Measurements from ENCODE around the gene SIRT7. TPM values are rescaled to one million over a fixed set of nuclear protein-coding genes. Genes with fewer than 3 reads are reported as not detected.

SIRT7 gene
- total RNA-seq, 1 donor from 2014 or later = 50.2 TPM

- no peak for DNase-seq (ENCODE audit: low spot score)
- intact Hi-C loops (cut with micrococcal nuclease) = no loop called here
- no peaks in the 10 kb centered on the region for H3K27me3 Mint-ChIP-seq (ENCODE audit: low read depth)
- H3K4me1 Mint-ChIP-seq (ENCODE audit: low read depth) = peaks cover 17% of the 10 kb centered on the region
- H3K27ac Mint-ChIP-seq = peak overlapping the region; percentile 63
- no peaks in the 10 kb centered on the region for H3K9me3 Mint-ChIP-seq
- H3K4me3 Mint-ChIP-seq (ENCODE audit: low read depth) = peak overlapping the region; percentile 33
- peaks cover 63% of the 10 kb centered on the region for H3K36me3 Mint-ChIP-seq (ENCODE audit: low read depth)
Measured at GRCh38 chr17:81867170-81867990, 50.6 kb downstream of the SIRT7 start.

- Mint-ChIP-seq H3K27me3 (ENCODE audit: low read depth) (no peaks in the 10 kb centered on the region), H3K4me3 (ENCODE audit: low read depth) (no peak overlapping the region), H3K36me3 (ENCODE audit: low read depth) (peaks cover 67% of the 10 kb centered on the region), H3K27ac (peak overlapping the region; percentile 63), H3K9me3 (no peaks in the 10 kb centered on the region), H3K4me1 (ENCODE audit: low read depth) (peaks cover 17% of the 10 kb centered on the region)
- no peak for DNase-seq (ENCODE audit: low spot score)
- intact Hi-C loops (cut with micrococcal nuclease) = no loop called here
Measured at GRCh38 chr17:81866440-81867169, 51.4 kb downstream of the SIRT7 start.

GRCh38 chr17:81865733-81866439, 52.1 kb downstream of the SIRT7 start:
- H3K36me3 Mint-ChIP-seq (ENCODE audit: low read depth) = peaks cover 73% of the 10 kb centered on the region
- intact Hi-C loops (cut with micrococcal nuclease) = no loop called here
- peaks cover 17% of the 10 kb centered on the region for H3K4me1 Mint-ChIP-seq (ENCODE audit: low read depth)
- H3K9me3 Mint-ChIP-seq = no peaks in the 10 kb centered on the region
- H3K4me3 Mint-ChIP-seq (ENCODE audit: low read depth) = no peak overlapping the region
- no peak for DNase-seq (ENCODE audit: low spot score)
- peak overlapping the region; percentile 17 for H3K27ac Mint-ChIP-seq
- no peaks in the 10 kb centered on the region for H3K27me3 Mint-ChIP-seq (ENCODE audit: low read depth)

- peaks cover 17% of the 10 kb centered on the region for H3K4me1 Mint-ChIP-seq (ENCODE audit: low read depth)
- H3K9me3 Mint-ChIP-seq = no peaks in the 10 kb centered on the region
- DNase-seq (ENCODE audit: low spot score) = no peak
- no peak overlapping the region for H3K4me3 Mint-ChIP-seq (ENCODE audit: low read depth)
- H3K36me3 Mint-ChIP-seq (ENCODE audit: low read depth) = peaks cover 75% of the 10 kb centered on the region
- intact Hi-C loops (cut with micrococcal nuclease) = no loop called here
- H3K27me3 Mint-ChIP-seq (ENCODE audit: low read depth) = no peaks in the 10 kb centered on the region
- H3K27ac Mint-ChIP-seq = peak overlapping the region; percentile 17
Measured at GRCh38 chr17:81865358-81865732, 52.6 kb downstream of the SIRT7 start.

DNA sequence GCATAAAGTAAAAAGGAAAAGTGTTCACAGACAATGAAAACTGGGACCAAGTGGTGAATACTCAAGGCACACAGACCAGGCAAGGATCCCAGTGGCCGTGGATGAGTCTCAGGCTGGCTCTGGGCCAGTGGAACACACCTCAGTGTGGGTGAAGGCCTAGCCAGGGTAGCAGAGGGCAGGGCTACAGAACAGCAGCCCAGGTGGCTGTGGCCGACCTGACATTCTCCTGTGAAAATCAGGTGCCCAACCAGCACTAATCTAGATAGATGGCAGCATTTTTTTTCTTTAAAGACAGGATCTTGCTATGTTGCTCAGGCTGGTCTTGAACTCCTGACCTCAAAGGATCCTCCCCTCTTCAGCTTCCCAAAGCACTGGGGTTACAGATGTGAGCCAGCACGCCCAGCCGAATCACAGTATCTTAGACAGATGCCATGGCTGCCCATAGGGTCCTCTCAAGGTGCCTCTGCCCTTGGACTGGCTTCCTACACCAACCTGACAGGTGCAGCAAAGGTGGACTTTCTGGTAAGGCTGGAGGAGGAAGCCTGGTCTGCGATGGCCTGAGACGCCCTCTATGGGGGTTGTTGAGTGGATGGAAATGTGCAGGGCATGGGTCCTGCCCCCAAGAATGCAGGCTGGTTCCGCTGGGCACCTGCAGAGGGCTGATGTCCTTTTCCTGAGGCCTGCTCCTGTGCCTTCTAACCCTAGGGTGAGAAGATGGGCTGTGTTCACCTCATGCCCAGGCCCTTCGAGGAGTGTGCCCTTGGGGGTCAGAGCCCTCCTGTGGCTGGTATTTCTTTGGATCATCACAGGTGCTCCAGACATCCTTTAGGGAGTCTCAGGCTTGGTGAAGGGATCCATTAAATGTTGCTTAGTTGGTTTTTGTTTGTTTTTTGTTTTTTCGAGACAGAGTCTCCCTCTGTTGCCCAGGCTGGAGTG, 53.9 kb downstream of the SIRT7 start:
- Mint-ChIP-seq H3K27me3 (ENCODE audit: low read depth) (no peaks in the 10 kb centered on the region), H3K4me3 (ENCODE audit: low read depth) (no peak overlapping the region), H3K27ac (no peak overlapping the region), H3K36me3 (ENCODE audit: low read depth) (peaks cover 70% of the 10 kb centered on the region), H3K9me3 (no peaks in the 10 kb centered on the region), H3K4me1 (ENCODE audit: low read depth) (peaks cover 19% of the 10 kb centered on the region)
- DNase-seq (ENCODE audit: low spot score) = no peak
- intact Hi-C loops (cut with micrococcal nuclease) = no loop called here

GRCh38 chr17:81863123-81863675, 54.8 kb downstream of the SIRT7 start:
- H3K4me3 Mint-ChIP-seq (ENCODE audit: low read depth) = peak overlapping the region; percentile 88
- H3K36me3 Mint-ChIP-seq (ENCODE audit: low read depth) = peaks cover 75% of the 10 kb centered on the region
- no peak for DNase-seq (ENCODE audit: low spot score)
- no peaks in the 10 kb centered on the region for H3K27me3 Mint-ChIP-seq (ENCODE audit: low read depth)
- peak overlapping the region; percentile 90 for H3K27ac Mint-ChIP-seq
- intact Hi-C loops (cut with micrococcal nuclease) = no loop called here
- H3K9me3 Mint-ChIP-seq = no peaks in the 10 kb centered on the region
- peaks cover 21% of the 10 kb centered on the region for H3K4me1 Mint-ChIP-seq (ENCODE audit: low read depth)

Other genes with a start within 250 kb of the SIRT7 start
- gene ARL16, start 234.4 kb downstream of the SIRT7 start, total RNA-seq = 33.3 and 35.0 TPM in 2 replicates
- gene HGS, start 234.2 kb downstream of the SIRT7 start, total RNA-seq = 130 and 134 TPM in 2 replicates
- 175 and 179 TPM in 2 replicates for gene MRPL12, start 214.8 kb downstream of the SIRT7 start, total RNA-seq
- gene SLC25A10, start 205.9 kb downstream of the SIRT7 start, total RNA-seq = 36.4 and 39.5 TPM in 2 replicates
- gene GCGR, start 114.0 kb downstream of the SIRT7 start, total RNA-seq = not detected in 2 replicates
- 42.5 and 42.9 TPM in 2 replicates for gene MCRIP1, start 84.9 kb downstream of the SIRT7 start, total RNA-seq
- gene PPP1R27, start 83.1 kb downstream of the SIRT7 start, total RNA-seq = not detected in 2 replicates
- 545 and 603 TPM in 2 replicates for gene P4HB, start 57.6 kb downstream of the SIRT7 start, total RNA-seq
- 713 and 715 TPM in 2 replicates for gene ARHGDIA, start 46.8 kb downstream of the SIRT7 start, total RNA-seq
- gene ALYREF, start 26.6 kb downstream of the SIRT7 start, total RNA-seq = 237 and 240 TPM in 2 replicates
- gene ANAPC11, start 26.5 kb downstream of the SIRT7 start, total RNA-seq = 108 and 119 TPM in 2 replicates
- 0.28 and 0.39 TPM in 2 replicates for gene NPB, start 15.9 kb downstream of the SIRT7 start, total RNA-seq
- 51.5 and 51.7 TPM in 2 replicates for gene PCYT2, start 6.8 kb downstream of the SIRT7 start, total RNA-seq
- 30.3 and 31.8 TPM in 2 replicates for gene MAFG, start 9.6 kb upstream of the SIRT7 start, total RNA-seq
- gene PYCR1, start 19.1 kb upstream of the SIRT7 start, total RNA-seq = 99.9 and 105 TPM in 2 replicates
- not detected in 2 replicates for gene MYADML2, start 29.1 kb upstream of the SIRT7 start, total RNA-seq
- 1.2 and 2.2 TPM in 2 replicates for gene NOTUM, start 43.0 kb upstream of the SIRT7 start, total RNA-seq
- gene ASPSCR1, start 59.5 kb upstream of the SIRT7 start, total RNA-seq = 32.9 and 33.8 TPM in 2 replicates
- gene CENPX, start 104.7 kb upstream of the SIRT7 start, total RNA-seq = 88.3 and 91.9 TPM in 2 replicates
- gene LRRC45, start 105.1 kb upstream of the SIRT7 start, total RNA-seq = 32.3 and 33.4 TPM in 2 replicates
- gene RAC3, start 113.5 kb upstream of the SIRT7 start, total RNA-seq = 15.4 and 18.4 TPM in 2 replicates
- 138 and 145 TPM in 2 replicates for gene DCXR, start 119.5 kb upstream of the SIRT7 start, total RNA-seq
- gene RFNG, start 133.6 kb upstream of the SIRT7 start, total RNA-seq = 21.8 and 21.9 TPM in 2 replicates
- 103 TPM in 2 replicates for gene GPS1, start 133.7 kb upstream of the SIRT7 start, total RNA-seq
- 154 and 179 TPM in 2 replicates for gene DUS1L, start 147.6 kb upstream of the SIRT7 start, total RNA-seq
- 387 and 409 TPM in 2 replicates for gene FASN, start 180.1 kb upstream of the SIRT7 start, total RNA-seq

All from activated T-helper 2 cell treated with anti-CD3 and anti-CD28 coated beads, Interferon-gamma antibody, Interleukin-2, Interleukin-4, amounts not matched to agents 10 μg/mL and 5 μg/mL and 100 μg/mL, durations not matched to agents 14 hours and 24 hours and 36 hours (primary cell).